HG03135 (cell line): Measurements from ENCODE around the gene ITPR2.
"Not testable (repeated sequence)": the region's sequence is repeated elsewhere in the genome, so short reads cannot be mapped to it uniquely, and the experiment has no call there.

Experiments used
- ATAC-seq: cut with Tn5 transposase; IDR thresholded peaks from one replicate; pipeline ENCODE4 v1.9.1; 2021; ENCODE audit warnings: mild to moderate bottlenecking, moderate library complexity; ENCODE audit not compliant: unreplicated experiment

ITPR2 gene

GRCh38 chr12:26327975-26328644 lies 504.9 kb downstream of the ITPR2 start:
- ATAC-seq = peak; percentile 45

DNA sequence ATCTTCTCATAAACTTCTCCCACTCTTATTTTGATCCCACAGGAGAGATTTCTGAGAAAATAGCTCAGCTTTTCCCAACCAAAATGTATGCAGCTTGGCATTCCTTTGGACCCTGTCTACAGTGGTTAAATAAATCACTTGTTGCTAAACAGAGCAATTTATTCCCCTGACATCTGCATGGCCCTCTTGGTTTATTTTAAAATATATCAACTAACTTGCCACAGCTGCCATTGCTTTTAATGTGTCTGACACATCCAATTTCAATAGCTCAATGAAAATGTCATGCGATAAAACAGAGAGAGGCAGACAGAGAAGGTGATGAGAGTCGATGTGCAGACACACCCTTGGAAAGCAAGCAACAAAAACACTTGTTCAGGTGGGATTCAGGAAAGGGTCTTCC lies 509.3 kb downstream of the ITPR2 start:
- no peak for ATAC-seq

GRCh38 chr12:26319511-26319910 lies 513.5 kb downstream of the ITPR2 start:
- no peak for ATAC-seq

- peak; percentile 78 for ATAC-seq
Measured at GRCh38 chr12:26318661-26319068, 514.3 kb downstream of the ITPR2 start.

- ATAC-seq = peak; percentile 69
Measured at GRCh38 chr12:26317942-26318575, 514.9 kb downstream of the ITPR2 start.

GRCh38 chr12:26314103-26314502 lies 518.9 kb downstream of the ITPR2 start:
- ATAC-seq = not testable (repeated sequence)

- ATAC-seq = not testable (repeated sequence)
Measured at GRCh38 chr12:26310489-26310888, 522.5 kb downstream of the ITPR2 start.

DNA sequence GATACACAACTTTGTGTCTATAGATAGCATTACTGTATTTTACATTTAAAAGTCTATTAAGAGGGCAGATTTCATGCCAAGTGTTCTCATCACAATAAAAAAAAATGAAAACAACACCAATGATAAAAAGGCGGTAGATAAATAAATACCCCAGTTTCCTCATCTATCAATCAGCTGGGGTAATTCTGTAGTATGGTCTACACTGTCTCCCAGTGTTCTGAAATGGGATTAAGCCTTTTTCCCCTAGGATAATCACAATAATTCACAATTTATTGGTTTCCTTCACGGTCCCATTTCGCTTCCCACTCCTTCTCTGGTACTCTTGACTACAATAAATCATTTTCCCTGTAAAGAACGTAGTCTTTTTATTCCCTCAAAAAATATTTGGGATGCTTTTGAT lies 523.4 kb downstream of the ITPR2 start:
- no peak for ATAC-seq

DNA sequence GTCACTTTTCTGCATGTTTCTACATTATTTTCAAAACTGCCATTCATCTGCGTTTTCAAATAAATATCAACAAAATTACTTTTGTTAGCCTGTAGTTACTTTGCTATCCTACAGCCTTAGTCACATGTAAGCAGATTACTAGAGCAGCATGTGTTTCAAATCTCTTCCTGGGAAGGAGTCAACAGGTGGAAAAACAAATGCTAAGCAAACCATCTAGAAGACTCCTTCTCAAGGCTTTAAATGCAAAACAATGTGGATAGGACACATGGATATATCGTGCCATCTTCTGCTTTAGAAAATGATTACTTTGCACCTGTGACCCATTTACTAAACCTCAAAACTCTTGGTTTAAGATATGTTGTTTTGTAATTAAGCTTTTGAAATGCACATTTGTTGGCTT lies 528.7 kb downstream of the ITPR2 start:
- ATAC-seq = no peak

- ATAC-seq = no peak
Measured at GRCh38 chr12:26303418-26303817, 529.6 kb downstream of the ITPR2 start.

- no peak for ATAC-seq
Measured at GRCh38 chr12:26302776-26303175, 530.2 kb downstream of the ITPR2 start.

DNA sequence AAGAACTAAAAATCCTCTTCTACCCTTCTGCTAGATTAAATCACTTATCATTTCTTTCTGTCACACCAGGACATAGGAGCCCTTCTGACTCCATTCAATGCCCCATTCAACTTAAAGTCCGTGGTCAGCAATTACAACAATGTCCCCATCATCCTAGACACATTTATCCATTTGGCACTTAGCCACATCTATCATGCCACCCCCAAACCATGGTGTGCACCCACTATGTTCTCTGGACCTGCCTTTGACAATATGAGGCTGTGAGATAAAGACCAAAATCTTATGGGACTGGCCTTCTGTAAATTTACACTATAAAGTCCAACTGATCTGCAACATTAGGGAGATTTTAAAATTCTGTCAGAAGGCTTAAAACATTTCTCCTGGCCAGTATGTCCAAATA lies 533.2 kb downstream of the ITPR2 start:
- ATAC-seq = no peak

DNA sequence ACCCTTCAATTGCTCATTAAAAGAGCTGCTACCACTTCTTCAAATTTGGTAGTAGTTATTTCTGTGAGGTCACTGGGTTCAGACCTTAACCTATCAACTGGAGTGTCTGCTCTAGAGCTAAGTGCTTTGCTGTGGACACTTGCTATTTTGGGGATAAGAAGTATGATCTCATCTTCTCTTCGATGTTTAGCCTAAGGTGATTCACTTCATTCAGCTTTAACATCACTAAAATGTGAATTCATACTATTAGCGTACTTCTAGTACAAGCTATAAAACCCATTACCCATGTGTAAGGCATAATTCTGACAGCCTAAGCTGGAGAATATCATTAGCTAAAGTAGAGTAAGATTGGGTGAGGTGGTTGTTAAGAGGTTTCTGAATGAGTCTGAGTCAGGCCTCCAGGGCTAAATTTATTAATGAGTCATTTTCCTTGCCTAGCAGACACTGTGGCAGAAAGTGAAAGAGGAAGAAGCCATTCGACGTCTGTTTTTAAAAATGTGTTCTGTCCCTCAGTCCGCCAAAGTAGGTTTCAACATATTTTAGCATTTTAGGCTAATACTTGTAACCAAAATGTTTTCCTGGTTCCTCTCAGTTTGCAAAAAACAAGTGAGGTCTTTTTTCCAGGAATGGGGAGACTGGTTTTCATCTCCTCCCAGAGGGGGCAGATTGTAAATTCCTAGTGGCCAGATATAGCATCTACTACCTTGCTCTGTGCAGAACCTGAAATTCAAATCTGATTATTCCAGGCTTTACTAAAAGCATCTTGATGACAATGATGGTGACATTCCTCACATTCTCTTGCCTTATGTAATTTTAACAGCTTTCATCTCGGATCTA lies 534.0 kb downstream of the ITPR2 start:
- ATAC-seq = peak; percentile 100

DNA sequence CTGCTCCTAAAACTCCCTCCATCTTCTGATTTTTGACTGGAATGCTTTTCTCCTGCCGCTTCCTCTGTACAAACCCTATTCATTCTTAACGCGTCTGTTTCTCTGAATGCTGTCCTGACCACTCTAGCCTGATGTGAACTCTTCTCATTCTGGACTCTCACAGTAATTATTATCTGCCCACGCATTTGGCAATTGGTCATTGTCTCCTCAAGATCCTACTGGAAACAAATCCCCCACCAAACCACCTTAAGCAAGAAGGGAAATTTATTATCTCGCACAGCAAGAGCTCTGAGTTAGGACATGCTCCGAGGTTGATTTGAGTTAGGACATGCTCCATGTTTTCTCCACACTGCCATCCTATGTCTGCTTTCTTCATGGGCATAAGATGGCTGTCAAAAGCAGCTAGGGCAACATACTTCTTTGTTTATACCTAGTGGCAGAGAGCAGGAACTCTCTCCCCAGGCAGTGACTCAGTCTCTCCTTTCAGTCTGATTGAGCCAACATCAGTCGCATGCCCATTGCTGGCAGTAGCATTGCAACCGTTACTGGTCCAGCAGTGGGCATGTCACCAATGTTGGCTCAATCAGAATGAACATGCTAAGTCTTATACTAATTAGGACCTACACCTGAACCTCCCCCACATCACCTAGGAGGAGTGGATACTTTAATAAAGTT lies 535.5 kb downstream of the ITPR2 start:
- no peak for ATAC-seq

DNA sequence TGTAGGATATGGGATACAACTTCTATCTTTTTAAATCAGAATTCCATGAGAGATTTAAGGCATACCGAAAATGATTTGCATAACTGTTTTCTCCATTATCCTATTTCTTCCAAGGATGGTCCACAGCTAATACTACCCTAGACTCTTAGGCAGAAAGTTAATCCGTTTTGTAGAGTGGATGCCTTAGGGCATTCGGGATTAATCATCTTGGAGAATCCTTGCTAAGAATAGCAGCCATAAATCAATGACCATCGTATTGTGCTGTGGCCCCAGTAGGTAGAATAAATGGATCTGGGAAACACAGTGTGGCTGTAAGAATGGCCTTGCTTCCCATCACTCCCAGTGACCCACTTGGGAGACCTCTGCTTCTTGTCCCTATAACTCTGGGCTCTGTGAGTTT lies 538.0 kb downstream of the ITPR2 start:
- ATAC-seq = no peak

GRCh38 chr12:26293612-26294011 lies 539.4 kb downstream of the ITPR2 start:
- no peak for ATAC-seq

GRCh38 chr12:26292596-26292995 lies 540.4 kb downstream of the ITPR2 start:
- ATAC-seq = no peak

DNA sequence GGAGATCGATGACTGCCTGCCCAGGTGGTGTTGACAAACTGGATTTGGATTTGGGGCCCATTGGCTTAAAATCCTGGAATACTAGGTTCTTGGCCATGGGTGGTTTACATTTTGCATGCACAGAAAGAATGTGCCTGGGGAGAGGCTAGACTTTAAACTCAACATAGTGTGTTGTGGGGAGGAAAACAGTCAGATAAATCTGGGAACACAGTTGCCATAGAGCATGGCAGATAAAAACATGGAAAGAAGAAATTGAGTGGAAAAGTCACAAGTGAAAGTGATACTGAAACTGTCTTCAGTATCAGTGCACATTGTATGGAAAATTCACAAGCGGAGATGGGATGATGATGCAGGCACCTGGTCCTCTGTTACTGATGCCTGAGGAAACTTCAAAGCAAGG lies 542.4 kb downstream of the ITPR2 start:
- no peak for ATAC-seq

GRCh38 chr12:26287671-26288381 lies 545.2 kb downstream of the ITPR2 start:
- no peak for ATAC-seq
